Activated naive CD4-positive, alpha-beta T cell treated with anti-CD3 and anti-CD28 coated beads, Interleukin-2, amount 50 U/mL, for 16 hours (primary cell): Measurements from ENCODE around the gene CDK5.
"Not testable (repeated sequence)": the region's sequence is repeated elsewhere in the genome, so short reads cannot be mapped to it uniquely, and the experiment has no call there.

Experiments
- DNase-seq: peaks from one replicate; pipeline ENCODE4 v3.0.0-alpha.2; 2020

CDK5 gene

GRCh38 chr7:151056283-151056665 lies 1.4 kb downstream of the CDK5 start:
- DNase-seq: no peak

- no peak for DNase-seq
Observed at GRCh38 chr7:151053751-151054150, 3.9 kb downstream of the CDK5 start.

GRCh38 chr7:151053096-151053495 lies 4.6 kb downstream of the CDK5 start:
- DNase-seq: no peak

DNA sequence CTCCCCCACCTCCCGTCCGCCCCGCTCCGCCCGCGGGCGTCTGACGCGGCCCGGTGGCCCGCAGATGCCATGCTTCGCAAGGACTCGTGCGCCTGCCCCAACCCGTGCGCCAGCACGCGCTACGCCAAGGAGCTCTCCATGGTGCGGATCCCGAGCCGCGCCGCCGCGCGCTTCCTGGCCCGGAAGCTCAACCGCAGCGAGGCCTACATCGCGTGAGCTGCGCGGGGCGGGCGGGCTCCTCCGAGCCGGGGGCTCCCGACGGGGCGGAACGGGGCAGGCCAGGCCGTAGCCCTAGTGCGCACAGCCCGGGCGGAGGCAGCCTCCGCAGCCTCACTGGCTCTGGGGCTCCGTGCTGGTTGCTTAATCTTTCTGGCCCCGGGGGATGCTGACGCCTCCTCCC lies 6.6 kb downstream of the CDK5 start:
- peak; percentile 66 for DNase-seq

DNA sequence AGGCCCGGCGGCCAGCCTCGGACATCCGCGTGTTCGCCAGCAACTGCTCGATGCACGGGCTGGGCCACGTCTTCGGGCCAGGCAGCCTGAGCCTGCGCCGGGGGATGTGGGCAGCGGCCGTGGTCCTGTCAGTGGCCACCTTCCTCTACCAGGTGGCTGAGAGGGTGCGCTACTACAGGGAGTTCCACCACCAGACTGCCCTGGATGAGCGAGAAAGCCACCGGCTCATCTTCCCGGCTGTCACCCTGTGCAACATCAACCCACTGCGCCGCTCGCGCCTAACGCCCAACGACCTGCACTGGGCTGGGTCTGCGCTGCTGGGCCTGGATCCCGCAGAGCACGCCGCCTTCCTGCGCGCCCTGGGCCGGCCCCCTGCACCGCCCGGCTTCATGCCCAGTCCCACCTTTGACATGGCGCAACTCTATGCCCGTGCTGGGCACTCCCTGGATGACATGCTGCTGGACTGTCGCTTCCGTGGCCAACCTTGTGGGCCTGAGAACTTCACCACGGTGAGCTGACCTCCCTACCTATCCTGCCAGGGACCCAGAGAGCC lies 8.7 kb downstream of the CDK5 start:
- DNase-seq: no peak

DNA sequence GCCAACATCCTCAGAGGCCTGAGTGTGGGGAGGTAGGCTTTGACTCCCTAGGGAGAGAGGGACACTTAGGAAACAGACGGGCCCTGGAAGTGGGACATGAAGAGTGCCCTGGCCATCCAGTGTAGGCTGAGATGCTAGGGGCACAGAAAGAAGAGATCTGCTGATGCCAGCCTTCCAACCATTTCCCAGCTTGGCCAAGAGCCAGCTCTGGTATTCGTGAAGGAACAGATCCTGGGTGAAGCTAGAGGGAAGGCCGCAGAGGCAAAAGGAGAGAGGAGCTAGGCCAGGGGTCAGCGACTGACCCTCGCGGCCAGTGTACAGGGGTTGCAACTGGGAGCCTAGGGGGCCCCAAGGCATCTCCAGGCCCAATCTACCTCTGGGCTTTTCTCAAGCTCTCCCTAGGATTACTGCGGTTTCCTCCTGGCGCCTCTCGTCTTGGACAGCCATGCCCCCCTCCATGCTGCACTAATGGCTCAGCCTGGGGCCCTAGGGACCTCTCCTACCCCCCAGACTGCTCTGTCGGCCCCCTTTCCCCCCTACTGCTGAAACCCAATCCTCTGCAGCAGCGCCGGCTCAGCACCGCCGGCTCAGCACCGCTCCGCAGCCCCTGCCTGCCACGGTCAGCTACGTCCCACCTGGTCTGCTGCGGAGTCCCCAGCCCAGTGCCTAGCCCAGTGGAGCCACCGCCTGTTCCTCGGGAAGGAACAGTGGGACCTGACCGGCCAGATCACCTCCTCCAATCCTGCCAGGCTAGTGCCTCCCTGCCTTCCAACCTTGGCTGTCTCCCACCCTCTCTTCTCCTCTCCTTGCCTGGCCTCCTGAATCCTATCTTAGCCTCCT lies 9.5 kb downstream of the CDK5 start, which contains the start of gene ASIC3:
ASIC3 (plus strand) TSS at position 556 of the 840 bp plus-strand sequence. CDS start 355 bp downstream, outside the sequence.
- DNase-seq: no peak

- no peak for DNase-seq
Observed at GRCh38 chr7:151046603-151047573, 10.8 kb downstream of the CDK5 start.

- no peak for DNase-seq
Observed at GRCh38 chr7:151045967-151046366, 11.7 kb downstream of the CDK5 start.

GRCh38 chr7:151045262-151045661 lies 12.4 kb downstream of the CDK5 start:
- no peak for DNase-seq

DNA sequence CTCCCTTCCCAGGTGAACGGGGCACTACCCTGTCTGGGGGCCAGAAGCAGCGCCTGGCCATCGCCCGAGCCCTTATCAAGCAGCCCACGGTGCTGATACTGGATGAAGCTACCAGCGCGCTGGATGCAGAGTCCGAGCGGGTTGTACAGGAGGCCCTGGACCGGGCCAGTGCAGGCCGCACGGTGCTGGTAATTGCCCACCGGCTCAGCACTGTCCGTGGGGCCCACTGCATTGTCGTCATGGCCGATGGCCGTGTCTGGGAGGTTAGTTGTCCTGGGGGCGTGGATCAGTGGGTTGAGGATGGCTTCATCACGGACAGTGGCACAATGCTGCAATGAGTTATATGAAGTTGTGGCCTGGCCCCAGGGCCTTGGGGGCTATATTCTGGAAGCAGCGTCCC lies 13.7 kb downstream of the CDK5 start:
- no peak for DNase-seq

- DNase-seq: not testable (repeated sequence)
Observed at GRCh38 chr7:151043449-151043848, 14.2 kb downstream of the CDK5 start.

DNA sequence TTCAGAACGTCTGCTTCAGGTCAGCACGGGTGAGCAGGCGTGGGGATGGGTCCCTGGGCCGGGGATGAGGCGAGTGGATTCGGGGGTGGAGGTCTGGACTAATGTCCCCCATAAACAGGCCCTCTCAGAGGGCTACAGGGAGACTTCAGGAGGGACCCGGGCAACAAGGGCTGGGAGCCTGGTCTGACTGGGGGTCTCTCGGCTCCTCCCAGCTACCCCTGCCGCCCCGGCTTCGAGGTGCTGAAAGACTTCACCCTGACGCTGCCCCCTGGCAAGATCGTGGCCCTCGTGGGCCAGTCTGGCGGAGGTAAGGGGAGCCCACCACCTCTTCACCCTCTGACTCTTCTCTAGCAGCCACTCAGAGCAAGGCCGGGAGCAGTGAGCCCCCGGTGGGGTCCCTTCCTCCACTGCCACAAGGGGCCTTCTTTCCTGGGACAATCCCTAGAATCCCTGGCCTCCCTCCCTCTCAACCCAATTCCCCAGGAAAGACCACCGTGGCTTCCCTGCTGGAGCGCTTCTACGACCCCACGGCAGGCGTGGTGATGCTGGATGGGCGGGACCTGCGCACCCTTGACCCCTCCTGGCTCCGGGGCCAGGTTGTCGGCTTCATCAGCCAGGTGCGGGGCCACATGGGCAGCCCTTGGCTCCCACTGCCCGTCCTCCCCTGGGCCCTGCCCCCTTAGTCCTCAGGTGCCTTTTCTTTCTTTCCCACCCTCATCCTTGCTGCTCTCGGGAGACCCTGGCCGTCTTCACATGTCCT lies 16.9 kb downstream of the CDK5 start:
- no peak for DNase-seq

DNA sequence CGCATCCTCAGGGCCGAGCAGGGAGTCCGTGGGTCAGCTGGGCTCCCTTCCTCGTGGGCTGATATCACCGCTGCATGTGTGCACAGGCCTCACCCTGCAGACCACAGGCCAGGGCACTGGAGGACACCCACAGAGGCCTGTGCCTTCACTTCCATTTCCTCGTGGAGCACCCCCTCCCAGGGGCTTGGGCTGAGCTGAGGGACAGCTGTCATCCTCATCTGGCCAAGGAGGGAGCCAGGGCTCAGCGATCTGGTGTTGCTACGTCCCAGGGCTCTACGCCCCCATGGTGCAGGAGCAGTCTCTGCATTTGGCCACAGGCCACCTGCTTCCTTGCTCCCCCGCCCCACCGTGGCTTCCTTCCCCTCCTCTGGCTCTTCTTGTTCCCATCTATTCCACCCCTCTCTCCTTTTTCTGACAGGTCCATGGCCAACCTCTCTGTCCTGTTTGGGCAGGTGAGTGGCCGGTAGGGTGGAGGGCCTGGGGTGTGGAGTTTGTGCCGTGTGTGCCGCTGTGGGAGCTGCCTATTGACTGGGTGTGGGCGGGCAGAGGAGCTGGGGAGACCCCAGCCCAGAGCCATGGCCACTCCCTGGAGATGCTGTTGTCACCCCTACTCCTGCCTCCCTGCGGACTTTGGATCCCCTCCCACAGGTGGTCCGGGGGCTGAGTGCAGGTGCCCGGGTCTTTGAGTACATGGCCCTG lies 17.7 kb downstream of the CDK5 start:
- no peak for DNase-seq

DNA sequence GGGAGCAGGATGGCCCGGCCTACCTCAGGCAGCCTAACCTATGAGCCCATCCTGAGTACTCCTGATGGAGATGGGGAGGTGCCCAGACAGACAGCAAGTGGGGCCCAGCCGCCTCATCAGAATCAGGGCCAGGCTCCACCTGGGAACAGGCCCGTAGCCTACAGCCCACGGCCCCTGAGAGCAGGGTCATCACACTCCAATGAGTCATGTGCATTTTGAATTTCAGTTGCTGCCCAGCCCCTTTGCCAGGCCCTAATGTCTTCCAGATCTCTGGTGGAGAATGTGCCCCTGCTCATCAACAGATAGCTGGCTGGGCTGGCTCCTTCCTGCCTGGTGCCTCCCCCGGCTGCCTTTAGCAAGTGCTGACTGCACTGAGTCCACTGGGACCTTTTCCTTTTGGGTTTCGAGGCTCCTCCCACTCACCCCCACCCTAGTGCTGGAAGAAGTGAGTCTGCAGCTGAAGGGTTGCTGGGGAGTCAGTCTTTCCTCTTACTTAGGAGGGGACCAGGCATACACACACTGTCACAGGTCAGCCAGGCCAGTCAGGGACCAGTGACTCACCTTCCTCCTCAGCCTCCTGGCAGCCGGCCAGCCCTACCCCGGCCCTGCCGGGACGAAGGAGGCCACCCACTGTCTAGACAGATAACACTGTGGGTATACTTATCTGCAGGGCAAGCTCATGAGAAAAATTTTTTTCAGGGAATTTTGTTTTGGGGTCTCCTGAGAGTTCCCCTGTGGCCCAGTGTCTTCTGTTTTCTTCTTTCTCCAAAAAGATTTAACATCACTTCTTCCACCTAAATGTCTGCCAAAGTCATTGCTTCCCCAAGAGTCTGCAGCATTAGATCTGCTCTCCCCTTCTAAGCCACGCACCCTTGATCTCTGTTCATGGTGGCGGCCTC lies 18.5 kb downstream of the CDK5 start:
- DNase-seq: peak; percentile 63

- DNase-seq: no peak
Observed at GRCh38 chr7:151035902-151036301, 21.8 kb downstream of the CDK5 start.

GRCh38 chr7:151035026-151035717 lies 22.5 kb downstream of the CDK5 start:
- no peak for DNase-seq

DNA sequence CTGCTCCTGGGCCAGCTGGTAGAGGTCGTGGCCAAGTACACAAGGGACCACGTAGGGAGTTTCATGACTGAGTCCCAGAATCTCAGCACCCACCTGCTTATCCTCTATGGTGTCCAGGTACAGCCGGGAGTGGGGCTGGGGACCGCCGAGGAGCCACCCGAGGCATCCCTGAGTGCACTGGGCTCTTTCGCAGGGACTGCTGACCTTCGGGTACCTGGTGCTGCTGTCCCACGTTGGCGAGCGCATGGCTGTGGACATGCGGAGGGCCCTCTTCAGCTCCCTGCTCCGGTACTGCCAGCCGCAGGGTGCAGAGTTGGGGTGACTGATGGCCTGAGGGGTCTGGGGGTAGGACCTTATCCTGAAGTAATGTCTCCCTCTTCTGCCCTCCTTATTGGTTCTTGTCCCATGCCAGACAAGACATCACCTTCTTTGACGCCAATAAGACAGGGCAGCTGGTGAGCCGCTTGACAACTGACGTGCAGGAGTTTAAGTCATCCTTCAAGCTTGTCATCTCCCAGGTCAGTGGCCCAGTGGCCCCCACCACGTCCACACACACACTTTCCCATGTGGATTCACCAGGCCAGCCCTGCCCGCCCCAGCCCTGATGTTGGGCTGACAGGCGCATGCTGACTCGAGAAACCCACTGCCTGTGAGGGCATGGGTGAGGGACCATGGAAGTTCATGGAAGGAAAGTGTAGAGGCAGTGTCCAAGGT lies 23.2 kb downstream of the CDK5 start:
- DNase-seq: no peak

DNA sequence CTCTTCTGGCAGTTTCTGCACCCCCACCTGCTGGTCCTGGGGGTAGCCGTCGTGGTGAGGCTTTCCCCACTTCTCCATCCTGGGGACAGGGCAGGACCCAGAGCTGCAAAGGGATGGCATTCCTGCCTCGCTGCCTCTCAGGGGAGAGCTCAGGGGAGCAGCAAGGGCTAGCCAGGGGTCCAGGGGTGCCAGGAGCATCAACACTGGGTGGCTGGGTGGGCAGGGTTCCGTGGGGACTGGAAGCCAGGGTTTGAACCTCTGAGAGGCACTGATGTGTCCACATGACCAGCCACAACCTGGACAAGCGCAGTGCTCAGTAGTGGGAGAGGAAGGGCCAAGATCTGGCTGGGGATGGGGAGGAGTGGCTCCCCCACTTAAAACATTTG lies 23.8 kb downstream of the CDK5 start:
- DNase-seq: no peak
